K562 (cell line): ENCODE data around the gene RBBP5. TPM values are rescaled to one million over a fixed set of nuclear protein-coding genes. Genes with fewer than 3 reads are reported as not detected.

Experiments used
- ATAC-seq: fragments of 200-7000 bp; cut with Tn5 transposase; 3 replicates; pipeline ENCODE4 v1.9.1; 2020; ENCODE audit warnings: moderate library complexity
- BruUV-seq: library from RNA; stranded (reverse); fragments of 400-500 nt; replicated peaks from 2 replicates; lab custom pipeline; 2021; lab: Mats Ljungman, UMichigan
- CTCF ChIA-PET: fragments of 300-600 bp; formaldehyde crosslinking; extraction: SDS; loops from one replicate; lab custom pipeline; 2021; ENCODE audit warnings: low intra/inter-chr PET ratio; lab: Yijun Ruan, JAX
- POLR2A ChIA-PET: fragments of 300-600, 350-650 bp; sonication (Branson Sonifier 250); formaldehyde crosslinking; extraction: SDS; loops from one replicate; lab custom pipeline; 2021; ENCODE audit warnings: antibody characterized with exemption, inconsistent platforms; lab: Yijun Ruan, JAX
- DNase-seq, 4 experiments: peaks; one replicate each; pipeline versions ENCODE4 v3.0.0 to v3.0.0-alpha.2; 2011 to 2018; ENCODE audit warnings: low spot score in 3 of 4, mixed read lengths in 3 of 4; ENCODE audit errors: extremely low read depth in 1 of 4
- FAIRE-seq: peaks from 2 replicates; lab custom pipeline; 2011; peaks lifted over from hg19 to GRCh38; lab: Jason Lieb, UNC
- H2AFZ ChIP-seq: 2 replicates; pipeline ENCODE4 v1.6.0; 2011; ENCODE audit warnings: low read depth, low read length, control low read depth, inconsistent platforms
- H3K27ac ChIP-seq: fragments of 200-600 bp; 3 replicates; pipeline ENCODE4 v1.8.0; 2011; ENCODE audit warnings: low read depth, mild to moderate bottlenecking, control low read depth, inconsistent platforms, low read length, moderate library complexity, mixed read lengths; ENCODE audit errors: extremely low read depth
- H3K27me3 ChIP-seq, 2 experiments: fragments of 300-600 bp in 1 of 2; 2 replicates in 1 of 2; 3 replicates in 1 of 2; pipeline versions ENCODE4 v1.6.0 to v1.8.0; 2011; ENCODE audit warnings: inconsistent platforms in 2 of 2, low read length in 2 of 2, mild to moderate bottlenecking in 1 of 2, mixed read lengths in 1 of 2, moderate library complexity in 1 of 2; ENCODE audit not compliant: control insufficient read depth in 2 of 2, insufficient read depth in 2 of 2
- H3K36me3 ChIP-seq: fragments of 300-600 bp; 3 replicates; pipeline ENCODE4 v1.8.0; 2011; ENCODE audit warnings: mild to moderate bottlenecking, low read length, inconsistent platforms; ENCODE audit not compliant: control insufficient read depth, insufficient read depth
- H3K4me1 ChIP-seq, 2 experiments: fragments of 200-600 bp in 1 of 2; replicated peaks in 1 of 2; 2 replicates in 1 of 2; 3 replicates in 1 of 2; pipeline versions ENCODE4 v1.5.1 to v1.8.0; 2011; ENCODE audit warnings: inconsistent platforms in 2 of 2, low read length in 2 of 2, mild to moderate bottlenecking in 1 of 2, mixed read lengths in 1 of 2, moderate library complexity in 1 of 2; ENCODE audit not compliant: control insufficient read depth in 2 of 2, insufficient read depth in 2 of 2
- H3K4me2 ChIP-seq: 2 replicates; pipeline ENCODE4 v1.6.1; 2011; ENCODE audit warnings: low read length, control low read depth, inconsistent platforms, mixed read lengths; ENCODE audit not compliant: insufficient read depth
- H3K4me3 ChIP-seq: fragments of 200-600 bp; sonication (generic), shearing (Covaris generic); 2 replicates; pipeline ENCODE4 v1.5.1; 2016; ENCODE audit warnings: control low read depth, inconsistent platforms
- H3K79me2 ChIP-seq: fragments of 200-600 bp; 3 replicates; pipeline ENCODE4 v1.8.0; 2011; ENCODE audit warnings: low read length, inconsistent platforms; ENCODE audit not compliant: control insufficient read depth, insufficient read depth
- H3K9ac ChIP-seq, 2 experiments: 2 replicates each; pipeline versions ENCODE4 v1.6.0 to v1.6.1; 2011; ENCODE audit warnings: low read depth in 2 of 2, low read length in 2 of 2, control low read depth in 1 of 2, inconsistent platforms in 1 of 2, mild to moderate bottlenecking in 1 of 2, mixed read lengths in 1 of 2; ENCODE audit not compliant: insufficient read depth in 1 of 2
- H3K9me1 ChIP-seq: one replicate; pipeline ENCODE4 v1.6.0; 2011; ENCODE audit warnings: inconsistent platforms, mild to moderate bottlenecking, low read length, moderate library complexity; ENCODE audit not compliant: control insufficient read depth, insufficient read depth
- H3K9me3 ChIP-seq: replicated peaks from 2 replicates; pipeline ENCODE4 v1.5.1; 2011; ENCODE audit warnings: low read depth, low read length, inconsistent platforms; ENCODE audit not compliant: control insufficient read depth, insufficient read depth
- H4K20me1 ChIP-seq: replicated peaks from 2 replicates; pipeline ENCODE4 v1.6.1; 2011; ENCODE audit warnings: low read length, inconsistent platforms, mixed read lengths; ENCODE audit not compliant: control insufficient read depth, insufficient read depth
- CREB3 ChIP-seq: fragments of 450-650 bp; conservative IDR thresholded peaks from 2 replicates; pipeline ENCODE4 v1.6.1; 2016; ENCODE audit warnings: missing genetic modification characterization, low read depth, mild to moderate bottlenecking, missing compliant biosample characterization, moderate library complexity
- GTF2B ChIP-seq: IDR thresholded peaks from 2 replicates; pipeline ENCODE4 v1.6.1; 2011; ENCODE audit not compliant: insufficient read length; ENCODE audit errors: extremely low read depth
- HCFC1 ChIP-seq: IDR thresholded peaks from 2 replicates; pipeline ENCODE4 v1.6.1; 2012; ENCODE audit warnings: low read depth, low read length, improper control_type of control experiment
- MAFF ChIP-seq: IDR thresholded peaks from 2 replicates; pipeline ENCODE4 v1.6.1; 2012; ENCODE audit warnings: low read length, improper control_type of control experiment
- MBD1 ChIP-seq: fragments of 250-450 bp; sonication (Bioruptor Pico); IDR thresholded peaks from 2 replicates; pipeline ENCODE4 v1.8.0; 2022; ENCODE audit warnings: inconsistent platforms
- TEAD2 ChIP-seq: fragments of 450-650 bp; IDR thresholded peaks from 2 replicates; pipeline ENCODE4 v1.6.1; 2016; ENCODE audit warnings: missing genetic modification characterization, control low read depth, missing compliant biosample characterization
- TSC22D4 ChIP-seq: fragments of 450-650 bp; IDR thresholded peaks from 2 replicates; pipeline ENCODE4 v1.6.1; 2016; ENCODE audit warnings: missing genetic modification characterization, missing biosample characterization, control low read depth
- ZNF133 ChIP-seq: fragments of 250-450 bp; sonication (Bioruptor Pico); IDR thresholded peaks from 2 replicates; pipeline ENCODE4 v1.4.0; 2020; ENCODE audit warnings: mild to moderate bottlenecking
- ZNF395 ChIP-seq: fragments of 200-800 bp; sonication (Bioruptor generic); IDR thresholded peaks from 2 replicates; pipeline ENCODE4 v1.6.1; 2017; ENCODE audit warnings: missing genetic modification characterization, missing compliant biosample characterization
- ZNF518B ChIP-seq: fragments of 250-450 bp; sonication (Bioruptor Pico); IDR thresholded peaks from 2 replicates; pipeline ENCODE4 v1.5.0; 2021; ENCODE audit warnings: mild to moderate bottlenecking, moderate library complexity
- WGBS: fragments of 100-300 bp; shearing (Covaris generic); methylation state at CpG from one replicate; pipeline ENCODE4 v1.1.6; 2016; ENCODE audit warnings: low coverage, mixed read lengths; ENCODE audit not compliant: insufficient coverage; ENCODE audit errors: missing lambda C conversion rate; 5-methylcytosine and 5-hydroxymethylcytosine counted together
- in situ Hi-C: fragments of 300-500 bp; cut with MboI; formaldehyde crosslinking; loops from 4 replicates; pipeline ENCODE4 v1.15.0; 2018; ENCODE audit warnings: inconsistent platforms, mixed read lengths
- intact Hi-C: fragments of 100-400 bp; cut with micrococcal nuclease; formaldehyde crosslinking; loops from 2 replicates; pipeline ENCODE4 v1.14.2; 2022
- polyA plus RNA-seq, 8 experiments: library from polyadenylated mRNA; depleted of rRNA in 4 of 8; stranded (reverse) in 5 of 8; unstranded in 3 of 8; fragments of >200 nt; fragmentation: Nextera tagmentation in 2 of 8; fragmentation: Illumina TruSeq in 1 of 8; extraction: Ambion mirVana in 2 of 8; extraction: Trizol in 1 of 8; gene quantifications; 2 replicates each; pipeline versions ENCODE4 v1.2.1 to v1.2.3, GENCODE V29; 2011 to 2014; ENCODE audit warnings: inconsistent platforms in 1 of 8, missing spikeins in 1 of 8
- total RNA-seq, 7 experiments: library from RNA; depleted of rRNA in 6 of 7; stranded (reverse); fragments of >200 nt in 6 of 7; fragmentation: Illumina TruSeq in 2 of 7; extraction: Trizol in 2 of 7; gene quantifications; 2 replicates each; pipeline versions ENCODE4 v1.2.1 to v1.2.3, GENCODE V29; 2011 to 2021; ENCODE audit warnings: low replicate concordance in 1 of 7

RBBP5 gene
- total and polyA plus RNA-seq, 9 of the 15 experiments (the other 6 are each of a cell fraction or from before 2014, with no cell fraction given), result 17.2 to 37.4 (median 28.4) TPM

- Histone ChIP-seq H3K9me1 (no peaks in the 10 kb centered on the region), H2AFZ (no peak overlapping the region), H3K79me2 (no peaks in the 10 kb centered on the region), H3K4me3 (no peak overlapping the region), H3K9me3 (no peaks in the 10 kb centered on the region), H3K4me2 (no peak overlapping the region), H3K9ac (no peak overlapping the region), H3K27ac (no peak overlapping the region), H3K4me1 (peaks cover 7 to 10% of the 10 kb centered on the region in 2 experiments; a peak in 1 of 5 replicates), H4K20me1 (peaks cover 16% of the 10 kb centered on the region; the same call in 1 of the 2 replicates), H3K36me3 (no peaks in the 10 kb centered on the region; the same call in 2 of the 3 replicates), H3K27me3 (peaks cover 33 to 58% of the 10 kb centered on the region in 2 experiments; a peak in 4 of 5 replicates)
- DNase-seq, result peak in 1 of 4 experiments; percentile 13
- no peak for ATAC-seq
- ChIA-PET CTCF (no interaction called here), POLR2A (interaction anchor here (0.5 to 3.9 kb wide), 6 partner anchors 11 to 164 kb away, joined by 3 to 24 read pairs (median 4); partner anchors contain the start of genes RBBP5 and TMEM81)
- 10% methylated on average over 7 of the region's 7 CpGs for WGBS
- no peak for FAIRE-seq
- TF ChIP-seq MAFF, result no peak
- TF ChIP-seq ZNF133, result no peak
- no peak for TF ChIP-seq MBD1 (CRISPR knock-in tag)
- TF ChIP-seq CREB3 (tag), result no peak
- no peak for TF ChIP-seq TEAD2
- TF ChIP-seq GTF2B, result no peak
- TF ChIP-seq TSC22D4 (tag), result no peak
- no peak for TF ChIP-seq ZNF395 (CRISPR knock-in tag)
- TF ChIP-seq ZNF518B (CRISPR knock-in tag), result no peak
- no peak for TF ChIP-seq HCFC1
- in situ Hi-C loops (no loop called here), intact Hi-C loops (no loop called here)
- BruUV-seq, result no TSS peak
These were observed 47.3 kb downstream of the RBBP5 start for GRCh38 chr1:205074513-205074912.
